K562 (cell line): ENCODE data around the gene FBXL13. TPM values are rescaled to one million over a fixed set of nuclear protein-coding genes. Genes with fewer than 3 reads are reported as not detected.

Experiments used
- MYNN ChIP-seq, 2 experiments: sonication (generic); formaldehyde crosslinking in 1 of 2; IDR thresholded peaks; 2 replicates each; pipeline versions ENCODE4 v1.5.0 to v1.6.1; 2016 to 2020; ENCODE audit warnings: antibody characterized with exemption in 1 of 2, missing genetic modification reagents in 1 of 2
- RBM15 ChIP-seq: fragments of 200-400 bp; formaldehyde crosslinking; IDR thresholded peaks from 2 replicates; pipeline ENCODE4 v1.6.1; 2018; ENCODE audit warnings: mild to moderate bottlenecking, low read length, moderate library complexity; ENCODE audit not compliant: insufficient read depth
- RCOR1 ChIP-seq, 2 experiments: IDR thresholded peaks; 2 replicates each; pipeline ENCODE4 v1.6.1; 2012; ENCODE audit warnings: low read depth in 2 of 2, low read length in 2 of 2, borderline replicate concordance in 1 of 2, improper control_type of control experiment in 1 of 2
- REST ChIP-seq, 2 experiments: fragments of 450-650 bp; formaldehyde crosslinking in 1 of 2; IDR thresholded peaks; 2 replicates each; pipeline versions ENCODE4 v1.4.0 to v1.6.1; 2014 to 2020; ENCODE audit warnings: mild to moderate bottlenecking in 2 of 2, borderline replicate concordance in 1 of 2, low read depth in 1 of 2
- polyA plus RNA-seq, 8 experiments: library from polyadenylated mRNA; depleted of rRNA in 4 of 8; stranded (reverse) in 5 of 8; unstranded in 3 of 8; fragments of >200 nt; fragmentation: Nextera tagmentation in 2 of 8; fragmentation: Illumina TruSeq in 1 of 8; extraction: Ambion mirVana in 2 of 8; extraction: Trizol in 1 of 8; gene quantifications; 2 replicates each; pipeline versions ENCODE4 v1.2.1 to v1.2.3, GENCODE V29; 2011 to 2014; ENCODE audit warnings: inconsistent platforms in 1 of 8, missing spikeins in 1 of 8
- total RNA-seq, 7 experiments: library from RNA; depleted of rRNA in 6 of 7; stranded (reverse); fragments of >200 nt in 6 of 7; fragmentation: Illumina TruSeq in 2 of 7; extraction: Trizol in 2 of 7; gene quantifications; 2 replicates each; pipeline versions ENCODE4 v1.2.1 to v1.2.3, GENCODE V29; 2011 to 2021; ENCODE audit warnings: low replicate concordance in 1 of 7

FBXL13 gene
- total and polyA plus RNA-seq, 9 of the 15 experiments (the other 6 are each of a cell fraction or from before 2014, with no cell fraction given) = 16.3 to 55.0 (median 25.4) TPM

GRCh38 chr7:103065667-103066066 is 8.9 kb downstream of the FBXL13 start (continued):
- TF ChIP-seq REST (IDR thresholded peaks at IDR 0.05; ENCODE audit: borderline replicate concordance) (peak; percentile 64; the same call in 1 of the 2 replicates), REST (CRISPR knock-in tag; IDR thresholded peaks at IDR 0.05; ENCODE audit: low read depth) (no peak), MYNN (IDR thresholded peaks at IDR 0.05) (peak; percentile 72; the same call in 1 of the 2 replicates), MYNN (CRISPR knock-in tag; IDR thresholded peaks at IDR 0.05) (no peak), RBM15 (no peak), RCOR1 (IDR thresholded peaks at IDR 0.05; ENCODE audit: borderline replicate concordance in 1 of 2, low read depth in 2 of 2, low read length in 2 of 2) (0 out of 4 replicates have a peak, but pooled peaks of 1 of the 2 experiments have one; percentile 8)
